IMR-90 (cell line): Measurements from ENCODE around the gene TBX4. TPM values are rescaled to one million over a fixed set of nuclear protein-coding genes. Genes with fewer than 3 reads are reported as not detected.

Experiments
- ATAC-seq: fragments of 200-7000 bp; cut with Tn5 transposase; 2 replicates; pipeline ENCODE4 v1.9.1; 2020; ENCODE audit warnings: low read depth, mild to moderate bottlenecking, moderate library complexity
- BruUV-seq: library from RNA; stranded (reverse); fragments of 400-500 nt; replicated peaks from 2 replicates; lab custom pipeline; 2021; lab: Mats Ljungman, UMichigan
- CTCF ChIA-PET: fragments of 300-600 bp; formaldehyde crosslinking; extraction: SDS; loops from one replicate; lab custom pipeline; 2021; ENCODE audit warnings: antibody characterized with exemption; lab: Yijun Ruan, JAX
- POLR2A ChIA-PET: fragments of 300-600 bp; sonication (Branson Sonifier 250); formaldehyde crosslinking; loops from one replicate; lab custom pipeline; 2022; ENCODE audit warnings: antibody characterized with exemption; ENCODE audit not compliant: unreplicated experiment; lab: Charles Lee
- DNase-seq: peaks from one replicate; pipeline ENCODE4 v3.0.0; 2013
- H2AFZ ChIP-seq: replicated peaks from 2 replicates; pipeline ENCODE3; 2013; ENCODE audit warnings: low read length, mild to moderate bottlenecking; ENCODE audit not compliant: poor library complexity
- H2AK5ac ChIP-seq: 2 replicates; pipeline ENCODE4 v1.6.1; 2013; ENCODE audit warnings: low read depth, low read length, inconsistent platforms
- H2AK9ac ChIP-seq: replicated peaks from 2 replicates; pipeline ENCODE3; 2013; ENCODE audit warnings: mild to moderate bottlenecking, low read depth, low read length, moderate library complexity; ENCODE audit not compliant: poor library complexity
- H2BK120ac ChIP-seq: 2 replicates; pipeline ENCODE4 v1.6.1; 2013; ENCODE audit warnings: low read depth, low read length, inconsistent platforms
- H2BK15ac ChIP-seq: 3 replicates; pipeline ENCODE4 v1.6.1; 2013; ENCODE audit warnings: low read depth, low read length, inconsistent platforms
- H2BK20ac ChIP-seq: 2 replicates; pipeline ENCODE4 v1.6.1; 2013; ENCODE audit warnings: low read depth, mild to moderate bottlenecking, inconsistent platforms, low read length, moderate library complexity
- H2BK5ac ChIP-seq: 2 replicates; pipeline ENCODE4 v1.6.1; 2013; ENCODE audit warnings: mild to moderate bottlenecking, low read depth, low read length, inconsistent platforms; ENCODE audit not compliant: poor library complexity, severe bottlenecking
- H3K14ac ChIP-seq: replicated peaks from 2 replicates; pipeline ENCODE4 v1.6.1; 2013; ENCODE audit warnings: low read depth, low read length, inconsistent platforms
- H3K18ac ChIP-seq: 2 replicates; pipeline ENCODE4 v1.6.1; 2013; ENCODE audit warnings: low read depth, low read length, control low read depth
- H3K23ac ChIP-seq: 2 replicates; pipeline ENCODE4 v1.6.1; 2013; ENCODE audit warnings: low read depth, low read length, inconsistent platforms
- H3K27ac ChIP-seq: 2 replicates; pipeline ENCODE4 v1.5.1; 2013; ENCODE audit warnings: mild to moderate bottlenecking, control low read depth, low read length; ENCODE audit not compliant: insufficient read depth
- H3K27me3 ChIP-seq: 2 replicates; pipeline ENCODE4 v1.6.1; 2013; ENCODE audit warnings: low read length; ENCODE audit not compliant: control insufficient read depth, insufficient read depth
- H3K36me3 ChIP-seq: 2 replicates; pipeline ENCODE4 v1.6.1; 2013; ENCODE audit warnings: low read length, mixed read lengths; ENCODE audit not compliant: control insufficient read depth, insufficient read depth
- H3K4ac ChIP-seq: 2 replicates; pipeline ENCODE4 v1.6.1; 2013; ENCODE audit warnings: low read depth, low read length, inconsistent platforms
- H3K4me1 ChIP-seq: 2 replicates; pipeline ENCODE4 v1.6.1; 2013; ENCODE audit warnings: low read length, mixed read lengths; ENCODE audit not compliant: control insufficient read depth, insufficient read depth
- H3K4me2 ChIP-seq: 2 replicates; pipeline ENCODE4 v1.6.1; 2013; ENCODE audit warnings: low read depth, mild to moderate bottlenecking, control low read depth, low read length, moderate library complexity
- H3K4me3 ChIP-seq: 2 replicates; pipeline ENCODE4 v1.5.1; 2013; ENCODE audit warnings: low read depth, mild to moderate bottlenecking, control low read depth, low read length, moderate library complexity; ENCODE audit not compliant: insufficient read depth
- H3K56ac ChIP-seq: 2 replicates; pipeline ENCODE4 v1.6.1; 2013; ENCODE audit warnings: low read length, inconsistent platforms; ENCODE audit not compliant: insufficient read depth; ENCODE audit errors: extremely low read depth
- H3K79me1 ChIP-seq, 2 experiments: 2 replicates each; pipeline ENCODE4 v1.6.1; 2013; ENCODE audit warnings: low read length in 2 of 2, inconsistent platforms in 1 of 2, low read depth in 1 of 2
- H3K9ac ChIP-seq: 2 replicates; pipeline ENCODE4 v1.6.1; 2013; ENCODE audit warnings: low read depth, low read length, control low read depth
- H3K9me1 ChIP-seq: 2 replicates; pipeline ENCODE4 v1.6.1; 2013; ENCODE audit warnings: low read length, inconsistent platforms; ENCODE audit not compliant: insufficient read depth
- H3K9me3 ChIP-seq: 2 replicates; pipeline ENCODE4 v1.6.1; 2013; ENCODE audit warnings: low read length; ENCODE audit not compliant: control insufficient read depth, insufficient read depth
- H4K20me1 ChIP-seq: 2 replicates; pipeline ENCODE4 v1.6.1; 2013; ENCODE audit warnings: low read length, inconsistent platforms; ENCODE audit not compliant: insufficient read depth
- H4K5ac ChIP-seq: 2 replicates; pipeline ENCODE4 v1.6.1; 2013; ENCODE audit warnings: mild to moderate bottlenecking, low read depth, low read length, control low read depth
- H4K8ac ChIP-seq, 2 experiments: 2 replicates each; pipeline ENCODE4 v1.6.1; 2013; ENCODE audit warnings: low read depth in 2 of 2, low read length in 2 of 2, control low read depth in 1 of 2, inconsistent platforms in 1 of 2
- H4K91ac ChIP-seq: 2 replicates; pipeline ENCODE4 v1.6.1; 2013; ENCODE audit warnings: low read depth, low read length, inconsistent platforms; ENCODE audit not compliant: insufficient read depth
- CEBPB ChIP-seq: IDR thresholded peaks from 2 replicates; pipeline ENCODE4 v1.6.1; 2012; ENCODE audit warnings: low read depth, low read length, improper control_type of control experiment
- CHD1 ChIP-seq: IDR thresholded peaks from 2 replicates; pipeline ENCODE4 v1.6.1; 2012; ENCODE audit warnings: low read depth, low read length, improper control_type of control experiment
- MAFK ChIP-seq: IDR thresholded peaks from 2 replicates; pipeline ENCODE4 v1.6.1; 2012; ENCODE audit warnings: low read depth, low read length, improper control_type of control experiment
- MAZ ChIP-seq: IDR thresholded peaks from 2 replicates; pipeline ENCODE4 v1.6.1; 2012; ENCODE audit warnings: low read depth, mild to moderate bottlenecking, low read length, improper control_type of control experiment, moderate library complexity, borderline replicate concordance
- MXI1 ChIP-seq: IDR thresholded peaks from 2 replicates; pipeline ENCODE4 v1.6.1; 2012; ENCODE audit warnings: low read depth, mild to moderate bottlenecking, low read length, moderate library complexity, borderline replicate concordance
- NFE2L2 ChIP-seq: fragments of 150-350 bp; IDR thresholded peaks from 2 replicates; pipeline ENCODE4 v1.6.1; 2016; ENCODE audit warnings: low read depth, mild to moderate bottlenecking, low read length
- POLR2A ChIP-seq: IDR thresholded peaks from 2 replicates; pipeline ENCODE4 v1.6.1; 2012; ENCODE audit warnings: mild to moderate bottlenecking, low read depth, low read length
- RAD21 ChIP-seq: IDR thresholded peaks from 2 replicates; pipeline ENCODE4 v1.6.1; 2012; ENCODE audit warnings: low read length, improper control_type of control experiment
- RCOR1 ChIP-seq: IDR thresholded peaks from 2 replicates; pipeline ENCODE4 v1.6.1; 2012; ENCODE audit warnings: mild to moderate bottlenecking, low read length, improper control_type of control experiment; ENCODE audit not compliant: insufficient replicate concordance
- RFX5 ChIP-seq: IDR thresholded peaks from 2 replicates; pipeline ENCODE4 v1.8.0; 2012; ENCODE audit warnings: low read depth, mild to moderate bottlenecking, low read length, moderate library complexity
- SMC3 ChIP-seq: fragments of 150-350 bp; IDR thresholded peaks from 2 replicates; pipeline ENCODE4 v1.6.1; 2016; ENCODE audit warnings: low read depth, mild to moderate bottlenecking, antibody characterized with exemption, low read length, moderate library complexity
- WGBS, 2 experiments: methylation state at CpG; one replicate each; pipeline versions ENCODE4 v1.1.5 to v1.1.7; 2013; ENCODE audit warnings: missing lambda C conversion rate in 2 of 2; ENCODE audit not compliant: insufficient read length in 1 of 2; ENCODE audit errors: extremely low coverage in 2 of 2; 5-methylcytosine and 5-hydroxymethylcytosine counted together
- dilution Hi-C: fragments of 300-500 bp; cut with HindIII; formaldehyde crosslinking; loops from one replicate; pipeline ENCODE4 v1.14.3; 2018; ENCODE audit warnings: low sequenced_read_pairs; ENCODE audit not compliant: unreplicated experiment
- in situ Hi-C: fragments of 300-500 bp; cut with MboI; formaldehyde crosslinking; loops from 3 replicates; pipeline ENCODE4 v1.14.3; 2019; ENCODE audit warnings: low sequenced_read_pairs, inconsistent platforms, mixed read lengths
- intact Hi-C: fragments of 100-400 bp; cut with micrococcal nuclease; formaldehyde crosslinking; loops from 2 replicates; pipeline ENCODE4 v1.10.0; 2022
- polyA plus RNA-seq, 3 experiments: library from polyadenylated mRNA; depleted of rRNA; stranded (reverse); fragments of >200 nt; gene quantifications; 2 replicates each; pipeline ENCODE4 v1.2.3, GENCODE V29; 2012; ENCODE audit warnings: low replicate concordance in 1 of 3
- total RNA-seq: library from RNA; depleted of rRNA; stranded (reverse); fragments of >200 nt; gene quantifications from 2 replicates; pipeline ENCODE4 v1.2.3, GENCODE V29; 2012
- TF ChIP-seq, protein P1 (sequence below): conservative IDR thresholded peaks from 2 replicates; pipeline ENCODE4 v1.5.1; 2012; ENCODE audit warnings: mild to moderate bottlenecking, low read depth, low read length, improper control_type of control experiment
- TF ChIP-seq, protein P2 (sequence below): fragments of 150-350 bp; IDR thresholded peaks from 2 replicates; pipeline ENCODE4 v1.6.1; 2017; ENCODE audit warnings: mild to moderate bottlenecking, antibody characterized with exemption, low read length, low read depth

The TBX4 gene
- total and polyA plus RNA-seq, 2 of the 4 experiments (the other 2 are of a cell fraction): 0.05 TPM; not detected in 1

DNA sequence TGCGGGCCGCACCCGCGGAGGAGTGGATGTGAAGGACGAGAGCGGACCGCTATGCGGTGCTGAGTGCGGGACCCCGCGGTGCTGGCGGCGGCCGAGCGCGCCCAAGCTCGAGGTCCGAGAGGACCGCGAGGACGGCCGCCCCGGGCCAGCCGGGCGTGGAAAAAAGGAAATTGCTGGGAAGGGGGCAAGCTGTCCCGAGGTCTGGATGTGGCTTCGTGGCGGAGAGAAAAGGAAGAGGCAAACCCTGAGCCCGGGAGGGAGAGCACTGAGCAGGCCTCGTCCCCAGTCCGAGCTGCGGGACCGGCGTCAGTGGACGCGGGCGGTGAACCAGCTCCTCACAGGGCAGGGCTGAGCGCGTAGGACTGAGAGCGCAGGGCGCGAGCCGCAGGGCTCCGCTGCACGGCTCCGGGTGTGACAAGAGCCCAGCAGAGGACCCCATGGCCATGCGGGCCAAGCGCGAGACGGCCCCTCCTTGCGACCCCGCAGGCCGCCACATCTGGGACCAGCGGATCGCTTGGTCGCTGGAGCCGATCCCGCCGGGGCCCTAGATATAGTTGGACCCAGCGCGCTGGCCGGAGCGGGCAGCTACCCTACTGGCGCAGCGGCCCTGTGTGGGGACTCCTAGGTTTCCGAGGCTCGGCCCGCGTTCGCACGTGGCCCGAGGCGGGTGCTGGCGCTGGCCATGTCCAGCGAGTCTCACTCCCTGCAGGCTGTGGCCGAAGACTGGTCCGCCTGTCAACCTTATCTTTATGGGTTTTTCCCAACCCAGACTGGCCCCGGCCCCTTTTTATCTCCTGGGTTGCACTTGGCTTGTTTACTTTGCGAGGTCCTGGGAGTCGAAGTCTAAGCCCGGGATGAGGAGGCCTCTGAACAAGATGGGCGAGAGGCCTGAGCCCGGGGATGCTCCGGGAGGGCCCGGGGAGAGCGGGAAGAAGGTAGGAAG lies 2.4 kb downstream of the TBX4 start (continued):
- TF ChIP-seq CHD1: no peak

DNA sequence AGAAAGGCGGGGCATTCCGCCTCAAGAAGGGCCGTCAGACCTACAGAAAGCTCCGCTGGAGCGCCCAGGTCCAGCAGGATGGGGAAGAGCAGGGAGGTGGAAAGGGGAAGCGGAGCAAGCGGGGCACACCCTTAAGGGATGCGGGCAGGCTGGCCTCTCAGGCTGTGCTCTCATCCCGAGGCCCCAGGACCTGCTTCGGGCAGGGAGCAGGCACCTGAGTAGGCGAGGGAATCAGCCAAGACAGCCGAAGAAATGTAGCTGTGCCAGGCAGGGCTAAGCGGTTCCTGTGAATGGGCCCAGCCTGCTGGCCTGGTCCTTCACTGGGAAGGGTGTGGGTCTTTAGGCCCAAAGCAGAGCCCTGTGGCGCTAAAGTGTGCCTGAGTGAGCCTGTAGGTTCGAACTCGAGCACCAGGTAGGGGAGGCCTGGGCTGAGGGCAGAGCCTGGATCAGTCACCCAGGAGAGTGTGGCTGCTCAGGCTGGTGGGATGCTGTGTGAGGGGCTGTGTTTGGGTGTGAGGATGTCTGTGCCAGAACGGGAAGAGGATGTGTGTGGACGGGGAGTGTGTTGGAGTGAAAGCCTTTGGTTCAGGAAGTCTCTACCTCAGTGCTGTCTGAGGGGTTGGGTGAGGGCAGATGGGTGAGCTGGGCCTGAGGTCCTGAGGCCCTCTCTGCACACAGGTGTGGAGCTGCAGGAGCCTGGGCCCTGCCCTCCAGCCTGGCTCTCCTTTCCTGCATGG lies 3.3 kb downstream of the TBX4 start:
- Histone ChIP-seq H2AK9ac (peak overlapping the region; percentile 59), H3K56ac (no peak overlapping the region), H4K91ac (no peak overlapping the region), H3K9ac (no peak overlapping the region), H2BK20ac (no peak overlapping the region), H3K9me3 (peaks cover 38% of the 10 kb centered on the region), H3K27ac (no peak overlapping the region), H3K4me3 (no peak overlapping the region), H3K18ac (no peak overlapping the region), H3K9me1 (no peaks in the 10 kb centered on the region), H4K8ac (no peak overlapping the region), H2BK120ac (no peak overlapping the region), H3K27me3 (peaks cover 95% of the 10 kb centered on the region), H3K4me1 (no peaks in the 10 kb centered on the region), H4K5ac (no peak overlapping the region), H4K20me1 (no peaks in the 10 kb centered on the region), H3K79me1 (no peaks in the 10 kb centered on the region), H2AK5ac (no peak overlapping the region), H2BK5ac (no peak overlapping the region), H3K14ac (no peak overlapping the region), H3K23ac (no peak overlapping the region), H3K36me3 (no peaks in the 10 kb centered on the region), H3K4me2 (no peak overlapping the region), H2BK15ac (no peak overlapping the region), H3K4ac (no peak overlapping the region), H2AFZ (no peak overlapping the region)
- no peak for ATAC-seq
- in situ Hi-C loops: no loop called here
- dilution Hi-C loops: no loop called here
- DNase-seq: no peak
- CTCF ChIA-PET: no interaction called here
- WGBS, 2 experiments: 83% methylated on average over 10 of the region's 18 CpGs; no CpG with 5 or more reads in 1 of the 2 experiments
- intact Hi-C loops: no loop called here
- BruUV-seq: no TSS peak
- TF ChIP-seq MAZ: no peak
- TF ChIP-seq NFE2L2: no peak
- TF ChIP-seq RCOR1: no peak
- no peak for TF ChIP-seq RFX5
- no peak for TF ChIP-seq CEBPB
- TF ChIP-seq SMC3: no peak
- no peak for TF ChIP-seq POLR2A
- TF ChIP-seq, protein P1, sequence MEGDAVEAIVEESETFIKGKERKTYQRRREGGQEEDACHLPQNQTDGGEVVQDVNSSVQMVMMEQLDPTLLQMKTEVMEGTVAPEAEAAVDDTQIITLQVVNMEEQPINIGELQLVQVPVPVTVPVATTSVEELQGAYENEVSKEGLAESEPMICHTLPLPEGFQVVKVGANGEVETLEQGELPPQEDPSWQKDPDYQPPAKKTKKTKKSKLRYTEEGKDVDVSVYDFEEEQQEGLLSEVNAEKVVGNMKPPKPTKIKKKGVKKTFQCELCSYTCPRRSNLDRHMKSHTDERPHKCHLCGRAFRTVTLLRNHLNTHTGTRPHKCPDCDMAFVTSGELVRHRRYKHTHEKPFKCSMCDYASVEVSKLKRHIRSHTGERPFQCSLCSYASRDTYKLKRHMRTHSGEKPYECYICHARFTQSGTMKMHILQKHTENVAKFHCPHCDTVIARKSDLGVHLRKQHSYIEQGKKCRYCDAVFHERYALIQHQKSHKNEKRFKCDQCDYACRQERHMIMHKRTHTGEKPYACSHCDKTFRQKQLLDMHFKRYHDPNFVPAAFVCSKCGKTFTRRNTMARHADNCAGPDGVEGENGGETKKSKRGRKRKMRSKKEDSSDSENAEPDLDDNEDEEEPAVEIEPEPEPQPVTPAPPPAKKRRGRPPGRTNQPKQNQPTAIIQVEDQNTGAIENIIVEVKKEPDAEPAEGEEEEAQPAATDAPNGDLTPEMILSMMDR: no peak
- TF ChIP-seq, protein P2, sequence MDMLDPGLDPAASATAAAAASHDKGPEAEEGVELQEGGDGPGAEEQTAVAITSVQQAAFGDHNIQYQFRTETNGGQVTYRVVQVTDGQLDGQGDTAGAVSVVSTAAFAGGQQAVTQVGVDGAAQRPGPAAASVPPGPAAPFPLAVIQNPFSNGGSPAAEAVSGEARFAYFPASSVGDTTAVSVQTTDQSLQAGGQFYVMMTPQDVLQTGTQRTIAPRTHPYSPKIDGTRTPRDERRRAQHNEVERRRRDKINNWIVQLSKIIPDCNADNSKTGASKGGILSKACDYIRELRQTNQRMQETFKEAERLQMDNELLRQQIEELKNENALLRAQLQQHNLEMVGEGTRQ: no peak
- TF ChIP-seq MXI1: no peak
- TF ChIP-seq MAFK: no peak
- TF ChIP-seq RAD21: no peak
- POLR2A ChIA-PET: no interaction called here
